Brain pericyte (primary cell): ENCODE results near the gene TTC14.
"Not testable (repeated sequence)": the region's sequence is repeated elsewhere in the genome, so short reads cannot be mapped to it uniquely, and the experiment has no call there.

Experiments used
- DNase-seq: peaks from one replicate; pipeline ENCODE4 v3.0.0-alpha.2; 2012; ENCODE audit warnings: low read depth, low spot score

Gene TTC14, protein sequence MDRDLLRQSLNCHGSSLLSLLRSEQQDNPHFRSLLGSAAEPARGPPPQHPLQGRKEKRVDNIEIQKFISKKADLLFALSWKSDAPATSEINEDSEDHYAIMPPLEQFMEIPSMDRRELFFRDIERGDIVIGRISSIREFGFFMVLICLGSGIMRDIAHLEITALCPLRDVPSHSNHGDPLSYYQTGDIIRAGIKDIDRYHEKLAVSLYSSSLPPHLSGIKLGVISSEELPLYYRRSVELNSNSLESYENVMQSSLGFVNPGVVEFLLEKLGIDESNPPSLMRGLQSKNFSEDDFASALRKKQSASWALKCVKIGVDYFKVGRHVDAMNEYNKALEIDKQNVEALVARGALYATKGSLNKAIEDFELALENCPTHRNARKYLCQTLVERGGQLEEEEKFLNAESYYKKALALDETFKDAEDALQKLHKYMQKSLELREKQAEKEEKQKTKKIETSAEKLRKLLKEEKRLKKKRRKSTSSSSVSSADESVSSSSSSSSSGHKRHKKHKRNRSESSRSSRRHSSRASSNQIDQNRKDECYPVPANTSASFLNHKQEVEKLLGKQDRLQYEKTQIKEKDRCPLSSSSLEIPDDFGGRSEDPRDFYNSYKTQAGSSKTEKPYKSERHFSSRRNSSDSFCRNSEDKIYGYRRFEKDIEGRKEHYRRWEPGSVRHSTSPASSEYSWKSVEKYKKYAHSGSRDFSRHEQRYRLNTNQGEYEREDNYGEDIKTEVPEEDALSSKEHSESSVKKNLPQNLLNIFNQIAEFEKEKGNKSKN

DNA sequence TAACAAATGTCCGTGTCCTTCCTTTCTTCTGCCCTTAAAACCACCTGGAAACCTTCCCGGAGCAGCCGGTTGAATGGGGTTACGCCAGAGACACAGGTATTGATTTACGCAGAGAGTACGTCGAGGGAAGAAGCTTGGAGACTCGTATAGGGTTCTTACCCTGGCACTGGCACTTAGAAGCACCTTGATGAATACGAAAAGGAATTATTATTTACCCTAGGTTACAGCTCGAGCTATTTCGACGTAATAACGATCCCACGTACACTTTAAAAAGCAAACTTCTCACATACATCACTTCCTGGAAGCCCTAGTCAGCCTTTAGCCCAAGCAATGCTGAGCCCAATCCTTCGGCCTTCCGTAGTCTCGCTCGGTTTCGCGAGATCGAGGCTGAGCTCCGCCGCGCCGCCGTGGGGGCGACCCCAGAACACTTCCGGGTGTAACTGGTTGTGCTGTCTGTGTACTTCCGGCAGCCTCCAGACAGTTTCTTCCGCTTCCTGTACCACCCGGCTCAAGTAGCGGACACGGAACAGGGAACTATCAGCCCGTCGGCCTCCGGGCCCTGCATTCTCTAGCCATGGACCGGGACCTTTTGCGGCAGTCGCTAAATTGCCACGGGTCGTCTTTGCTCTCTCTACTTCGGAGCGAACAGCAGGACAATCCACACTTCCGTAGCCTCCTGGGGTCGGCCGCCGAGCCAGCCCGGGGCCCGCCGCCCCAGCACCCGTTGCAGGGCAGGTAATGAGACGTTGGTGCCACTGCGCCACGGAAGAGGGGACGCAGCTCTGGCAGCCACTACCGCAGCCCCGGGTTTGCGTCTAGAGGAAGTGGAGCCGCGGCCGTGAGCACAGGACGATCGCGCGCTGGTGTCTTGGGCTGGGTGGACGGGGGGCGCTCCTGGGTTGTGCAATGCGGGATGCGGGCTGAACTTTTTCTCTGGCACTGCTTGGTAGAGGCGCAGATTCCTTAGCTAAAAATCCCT lies at the start of gene TTC14:
Gene TTC14, plus strand, starts transcription at position 476 of the 979 bp plus-strand sequence. Its CDS starts 99 bp downstream, at position 575.
- DNase-seq = peak; percentile 92

DNA sequence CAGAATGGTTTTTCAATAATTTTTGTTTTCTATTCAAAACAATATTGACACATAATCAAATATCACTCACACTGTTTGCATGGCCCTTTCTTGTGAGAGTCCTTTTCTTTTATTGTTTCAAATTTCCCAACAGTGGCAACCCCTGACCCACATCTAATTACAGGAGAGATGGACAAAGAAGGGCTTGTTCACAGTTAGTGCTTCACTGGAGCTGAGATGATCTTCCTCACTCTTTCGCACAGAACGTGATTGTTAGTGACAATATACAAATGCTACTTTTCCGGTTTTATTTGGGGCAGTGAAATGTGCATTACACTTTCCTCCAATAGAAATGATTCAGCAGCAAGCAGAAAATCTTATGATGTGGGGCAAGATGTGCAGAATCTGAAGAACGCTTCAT lies 38.6 kb upstream of the TTC14 start:
- DNase-seq = no peak

DNA sequence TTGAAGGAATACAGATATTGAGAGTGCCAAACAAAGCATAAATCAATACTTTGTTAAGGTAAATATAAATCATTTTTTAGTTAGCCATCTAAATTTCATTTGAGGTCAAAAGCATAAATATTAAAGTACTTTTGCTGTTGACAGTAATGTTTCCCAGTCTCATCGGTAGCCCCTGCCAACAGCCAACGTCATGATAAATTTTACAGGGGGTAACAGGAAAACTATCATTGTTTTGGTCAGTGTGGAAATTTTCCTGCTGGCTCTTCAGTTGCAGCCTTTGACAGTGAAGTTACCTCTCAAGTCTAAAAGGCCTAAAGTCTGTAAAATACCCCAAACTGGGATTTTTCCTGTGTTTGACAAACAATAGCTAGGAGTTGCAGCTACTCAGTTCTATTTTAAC lies 37.3 kb upstream of the TTC14 start:
- DNase-seq = no peak

DNA sequence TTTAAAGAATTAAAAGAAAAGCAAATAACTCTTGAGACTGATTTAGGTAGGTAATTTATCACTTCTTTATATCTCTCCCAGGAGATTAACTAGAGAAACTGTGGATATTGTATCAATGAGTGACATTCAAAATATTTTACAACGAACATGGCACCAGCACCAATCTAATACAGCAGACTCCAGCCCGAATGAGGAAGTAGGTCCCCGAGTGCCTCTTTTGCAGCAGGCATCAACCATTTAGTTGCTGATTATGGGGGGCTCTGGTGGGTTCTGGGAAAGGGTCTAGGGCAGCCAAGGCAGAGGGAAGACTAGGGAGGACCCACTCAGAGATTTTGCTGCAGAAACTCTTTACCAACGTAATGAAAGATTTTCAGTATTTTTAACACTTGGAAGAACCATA lies 31.7 kb upstream of the TTC14 start:
- no peak for DNase-seq

DNA sequence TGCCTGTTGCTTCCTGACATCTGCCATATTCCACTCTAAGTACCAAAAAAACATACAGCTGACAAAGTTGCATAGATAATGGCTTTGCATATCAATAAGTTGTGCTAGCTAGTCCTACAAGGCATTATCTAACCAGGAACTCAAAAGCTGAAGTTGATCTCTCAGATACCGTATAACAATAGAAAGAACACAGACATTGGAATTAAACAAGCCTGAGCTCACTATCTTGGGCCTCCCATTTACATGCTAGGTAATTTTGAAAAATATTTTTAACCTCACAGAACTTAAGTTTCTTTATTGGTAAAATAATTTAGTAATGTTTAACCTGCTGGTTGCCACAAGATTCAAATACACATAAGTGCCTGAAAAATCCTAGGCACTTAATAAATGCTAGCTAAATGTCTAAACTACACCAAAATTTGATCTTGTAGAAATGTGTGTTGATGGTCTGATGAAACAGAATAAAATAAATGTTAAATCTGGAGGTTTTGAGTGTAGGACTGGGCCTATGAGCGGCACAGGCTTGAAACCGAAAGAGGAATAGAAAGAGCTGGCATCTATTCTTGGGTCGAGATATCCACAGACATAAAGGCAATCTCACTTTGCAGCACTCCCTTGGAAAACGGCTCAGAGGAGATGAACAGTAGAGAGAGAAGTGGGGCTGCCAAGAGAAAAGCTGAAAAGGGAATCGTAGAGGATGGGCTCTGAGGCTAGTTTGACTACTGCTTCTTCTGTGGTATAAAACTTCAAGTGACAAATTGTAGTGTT lies 29.9 kb upstream of the TTC14 start:
- no peak for DNase-seq

DNA sequence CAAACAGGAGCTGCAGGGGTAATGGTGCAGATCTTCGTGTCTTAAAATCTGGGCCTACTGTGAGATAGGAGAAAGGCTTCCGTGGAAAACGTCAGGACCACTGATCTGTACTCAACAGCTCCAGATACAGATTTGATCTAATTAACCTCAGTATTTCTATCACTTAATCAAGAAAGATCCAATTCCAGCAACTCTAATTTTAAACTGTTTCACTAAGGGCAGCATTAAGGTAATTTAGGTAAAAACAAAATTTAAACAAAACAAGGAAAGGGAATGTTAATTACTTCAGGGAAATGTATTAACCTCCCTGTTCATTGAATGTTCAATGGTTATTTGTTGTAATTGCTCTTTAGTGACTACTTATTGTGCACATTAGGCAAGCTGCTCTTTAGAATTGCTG lies 26.4 kb upstream of the TTC14 start:
- DNase-seq = no peak

DNA sequence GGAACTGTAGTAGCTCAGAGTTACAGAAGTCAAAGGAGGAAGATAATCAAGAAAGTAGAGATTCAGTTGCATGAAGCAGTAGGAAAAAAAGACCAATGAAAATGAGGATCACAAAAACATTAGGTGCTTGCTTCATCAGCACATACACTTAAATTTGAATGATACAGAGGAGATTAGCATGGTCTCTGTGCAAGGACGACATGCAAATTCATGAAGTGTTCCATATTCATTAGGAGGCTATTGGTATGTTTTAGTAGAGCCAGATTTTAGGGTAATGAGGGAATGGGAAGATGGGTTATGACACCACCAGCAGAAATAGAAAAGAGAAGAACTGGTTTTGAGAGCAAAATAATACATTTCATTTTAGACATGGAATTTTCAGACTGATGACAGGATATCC lies 21.0 kb upstream of the TTC14 start:
- DNase-seq = no peak

DNA sequence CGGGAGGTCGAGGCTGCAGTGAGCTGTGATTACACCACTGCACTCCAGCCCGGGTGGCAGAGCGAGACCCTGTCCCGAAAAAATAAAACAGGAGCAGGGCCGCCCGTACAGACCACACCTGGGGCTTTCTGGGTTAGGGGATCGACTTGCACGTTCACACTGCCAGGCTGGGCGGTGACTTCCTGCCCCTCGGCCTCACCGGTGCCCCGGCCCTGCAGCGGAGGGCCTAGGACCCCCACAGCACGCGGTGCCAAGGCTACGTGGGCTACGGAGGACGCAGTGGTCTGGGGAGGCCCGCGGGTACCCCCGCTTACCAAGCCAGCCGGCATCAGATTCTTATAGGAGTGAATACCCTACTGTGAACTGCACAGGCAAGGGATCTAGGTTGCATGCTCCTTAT lies 11.6 kb upstream of the TTC14 start:
- DNase-seq = no peak

DNA sequence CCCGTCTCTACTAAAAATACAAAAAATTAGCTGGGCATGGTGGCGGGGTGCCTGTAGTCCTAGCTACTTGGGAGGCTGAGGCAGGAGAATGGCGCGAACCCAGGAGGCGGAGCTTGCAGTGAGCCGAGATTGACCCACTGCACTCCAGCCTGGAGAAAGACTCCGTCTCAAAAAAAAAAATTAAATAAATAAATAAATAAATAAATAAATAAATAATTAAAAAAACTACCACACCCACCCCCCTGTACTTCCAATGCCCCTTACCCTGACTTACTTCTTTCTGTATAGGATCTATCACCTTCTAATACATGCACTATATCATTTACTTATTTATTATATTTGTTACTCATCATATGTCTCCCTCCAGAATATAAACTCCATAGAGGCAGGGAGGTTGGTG lies 8.3 kb upstream of the TTC14 start:
- DNase-seq = not testable (repeated sequence)

DNA sequence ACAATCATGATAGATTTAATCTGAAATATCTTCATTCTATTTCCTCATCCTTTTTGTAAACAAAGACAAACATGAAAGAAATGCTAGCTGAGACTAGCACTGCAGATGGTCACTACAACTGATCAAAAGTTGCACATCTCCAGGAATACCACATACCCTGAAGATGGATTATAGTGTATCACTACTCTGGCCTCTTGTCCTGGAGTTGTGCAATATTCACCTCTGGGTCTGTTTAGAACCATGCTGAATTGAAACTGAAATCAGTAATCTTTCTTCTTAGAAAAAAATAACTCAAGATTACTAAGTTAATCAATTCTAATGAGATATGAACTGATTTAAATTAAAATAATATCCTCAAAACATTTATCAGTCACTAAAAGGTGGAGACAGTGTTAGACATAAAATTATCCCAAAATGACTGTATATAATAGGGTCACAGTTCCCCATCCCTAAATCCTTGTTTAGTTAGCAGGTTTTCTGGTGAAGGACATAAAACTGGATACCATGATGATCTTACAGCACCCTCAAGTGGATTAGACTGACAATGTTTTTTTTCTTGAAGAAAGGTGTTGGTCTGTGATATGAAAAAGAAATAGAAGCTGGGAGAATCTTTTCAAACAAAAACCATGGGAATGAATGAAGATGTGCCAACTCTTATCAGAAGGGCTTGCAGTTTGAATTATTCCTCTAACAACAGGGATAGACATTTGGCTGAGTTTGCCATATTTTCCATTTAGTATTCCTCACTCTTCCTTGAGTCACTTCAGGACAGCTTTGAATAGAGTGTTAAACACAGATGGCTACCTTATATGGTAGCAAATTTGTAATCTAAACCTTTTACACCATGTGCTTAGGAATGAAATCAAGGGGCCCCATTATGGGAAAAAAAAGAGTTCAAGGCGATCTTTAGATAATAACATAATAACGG lies 7.1 kb upstream of the TTC14 start:
- DNase-seq = no peak

DNA sequence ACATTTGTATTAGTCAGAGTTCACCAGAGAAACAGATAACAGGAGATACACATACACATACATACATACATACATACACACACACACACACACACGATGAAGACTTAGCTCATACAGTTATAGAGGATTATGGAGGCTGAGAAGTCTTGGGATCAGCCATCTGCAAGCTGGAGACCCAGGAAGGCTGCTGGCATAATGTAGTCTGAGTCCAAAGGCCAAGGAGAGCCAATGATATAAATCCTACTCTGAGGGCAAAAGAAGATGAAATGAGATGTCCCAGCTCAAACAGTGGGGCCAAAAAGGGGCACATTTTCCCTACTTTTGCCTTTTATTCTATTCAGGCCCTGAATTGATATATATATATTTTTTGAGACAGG lies 6.4 kb upstream of the TTC14 start:
- no peak for DNase-seq

DNA sequence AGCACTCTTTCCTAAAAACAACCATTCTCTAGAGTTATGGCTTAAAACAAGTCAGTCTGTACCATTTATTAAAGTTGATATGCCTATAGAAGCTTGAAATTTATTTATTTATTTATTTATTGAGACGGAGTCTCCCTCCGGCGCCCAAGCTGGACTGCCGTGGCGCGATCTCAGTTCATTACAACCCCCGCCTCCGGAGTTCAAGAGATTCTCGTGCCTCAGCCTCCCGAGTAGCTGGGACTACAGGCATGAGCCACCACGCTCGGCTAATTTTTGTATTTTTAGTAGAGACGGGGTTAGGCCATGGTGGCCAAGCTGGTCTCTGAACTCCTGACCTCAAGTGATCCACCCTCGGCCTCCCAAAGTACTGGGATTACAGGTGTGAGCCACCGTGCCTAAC lies 1.5 kb upstream of the TTC14 start:
- DNase-seq = no peak

DNA sequence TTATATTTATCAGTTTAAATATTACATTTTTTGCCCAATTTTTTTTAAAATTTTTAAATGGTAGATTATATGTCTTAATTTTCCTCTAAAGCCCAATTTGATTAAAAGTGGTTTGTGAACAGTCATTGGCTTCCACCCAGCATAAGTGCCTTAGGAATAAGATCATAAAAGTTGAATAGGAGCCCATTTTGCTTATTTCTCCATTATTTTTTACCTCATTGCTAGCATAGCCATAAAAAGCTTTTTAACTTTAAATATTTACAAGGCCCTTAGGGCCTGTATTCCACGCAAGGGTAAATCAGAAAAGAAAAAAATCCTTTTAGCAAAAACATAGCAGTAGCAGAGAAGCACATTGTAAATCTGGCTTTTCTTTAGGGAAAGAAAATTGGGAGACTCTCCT lies 9.0 kb downstream of the TTC14 start:
- no peak for DNase-seq

DNA sequence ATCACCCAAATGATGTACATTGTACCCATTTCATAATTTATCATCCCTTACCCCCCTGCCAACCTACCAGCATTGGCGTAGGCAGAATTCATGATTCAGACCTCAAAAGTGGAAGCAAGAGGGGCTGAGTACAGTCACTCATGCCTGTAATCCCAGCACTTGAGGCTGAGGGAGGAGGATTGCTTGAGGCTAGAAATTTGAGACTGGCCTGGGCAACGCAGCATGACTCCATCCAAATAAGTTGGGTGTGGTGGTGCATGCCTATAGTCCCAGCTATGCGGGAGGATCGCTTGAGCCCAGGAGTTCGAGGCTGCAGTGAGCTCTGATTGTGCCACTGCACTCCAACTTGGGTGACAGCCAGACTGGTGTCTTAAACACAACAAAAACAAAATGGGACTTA lies 10.4 kb downstream of the TTC14 start:
- no peak for DNase-seq

DNA sequence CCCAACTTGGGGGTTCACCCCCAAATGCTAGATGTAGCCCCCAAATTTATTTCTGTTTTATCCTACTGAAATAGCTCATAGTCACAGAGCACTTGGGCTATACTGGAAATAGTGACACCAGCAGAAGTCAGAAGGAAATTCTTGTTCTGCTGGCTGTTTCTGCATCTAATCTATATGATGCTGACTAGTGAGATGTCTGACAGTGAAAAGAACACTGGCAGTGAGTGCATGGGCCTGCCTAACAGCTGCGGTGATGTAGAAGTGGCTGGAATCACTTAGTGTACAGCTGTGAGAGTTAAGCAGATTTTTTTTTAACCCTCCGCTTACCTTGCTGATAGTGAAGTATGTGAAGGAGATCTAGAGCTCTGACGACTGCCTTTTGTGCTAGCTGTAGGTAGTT lies 14.0 kb downstream of the TTC14 start:
- no peak for DNase-seq

DNA sequence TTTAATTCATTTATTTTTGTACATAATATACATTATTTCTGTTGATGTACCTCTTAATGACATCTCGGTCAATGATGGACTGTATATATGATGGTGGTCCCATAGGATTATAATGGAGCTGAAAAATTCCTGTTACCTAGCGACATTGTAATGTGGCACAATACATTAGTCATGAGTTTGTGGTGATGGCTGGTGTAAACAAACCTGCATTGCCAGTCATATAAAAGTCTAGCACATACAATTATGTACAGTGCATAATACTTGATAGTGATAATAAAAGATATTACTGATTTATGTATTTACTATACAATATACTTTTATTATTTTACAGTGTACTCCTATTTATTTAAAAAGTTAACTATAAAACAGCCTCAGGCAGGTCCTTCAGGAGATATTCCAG lies 15.1 kb downstream of the TTC14 start:
- no peak for DNase-seq

DNA sequence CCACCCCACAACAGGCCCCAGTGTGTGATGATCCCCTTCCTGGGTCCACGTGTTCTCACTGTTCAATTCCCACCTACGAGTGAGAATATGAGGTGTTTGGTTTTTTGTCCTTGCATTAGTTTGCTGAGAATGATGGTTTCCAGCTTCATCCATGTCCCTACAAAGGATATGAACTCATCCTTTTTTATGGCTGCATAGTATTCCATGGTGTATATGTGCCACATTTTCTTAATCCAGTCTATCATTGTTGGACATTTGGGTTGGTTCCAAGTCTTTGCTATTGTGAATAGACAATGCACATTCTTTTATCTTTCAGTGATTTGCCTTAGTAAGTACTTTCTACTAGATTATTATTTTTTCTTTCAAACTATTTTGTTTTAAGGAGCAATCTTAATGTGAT lies 16.6 kb downstream of the TTC14 start:
- DNase-seq = not testable (repeated sequence)

DNA sequence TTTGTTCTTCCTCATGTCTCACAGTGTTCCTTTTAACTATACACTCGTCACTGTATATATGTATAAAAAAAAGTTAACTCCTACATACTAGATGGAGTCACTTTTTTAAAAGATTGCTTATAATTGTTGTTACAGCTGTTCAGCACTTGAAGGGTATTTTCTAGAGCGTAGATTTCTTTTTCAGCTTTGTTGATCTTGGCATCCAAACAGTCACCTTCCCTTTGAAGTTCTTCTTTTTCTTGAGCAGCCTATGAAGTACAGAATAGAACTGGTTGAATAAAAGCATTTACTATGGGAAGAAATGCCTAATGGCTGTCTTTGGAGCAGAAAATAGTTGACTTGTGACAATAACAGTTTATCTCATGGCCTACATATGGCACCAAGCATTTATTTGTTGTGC lies 17.8 kb downstream of the TTC14 start:
- DNase-seq = peak; percentile 47

DNA sequence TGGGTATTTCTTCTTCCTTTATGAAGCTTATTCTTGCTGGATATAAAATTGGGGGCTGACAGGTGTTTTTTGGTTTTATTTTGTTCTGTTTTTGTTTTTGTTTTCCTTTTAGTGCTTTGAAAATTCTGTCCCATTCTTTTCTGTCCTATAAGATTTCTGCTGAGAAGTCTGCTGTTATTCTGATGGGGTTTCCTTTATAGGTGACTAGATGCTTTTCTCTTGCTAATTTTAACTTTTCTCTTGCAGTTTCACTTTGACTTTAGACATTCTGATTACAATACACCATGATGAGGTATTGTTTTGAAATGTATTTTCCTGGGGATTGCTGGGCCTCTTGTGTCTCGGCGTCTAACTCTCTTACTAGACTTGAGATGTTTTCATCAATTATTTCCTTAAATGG lies 22.8 kb downstream of the TTC14 start:
- no peak for DNase-seq

DNA sequence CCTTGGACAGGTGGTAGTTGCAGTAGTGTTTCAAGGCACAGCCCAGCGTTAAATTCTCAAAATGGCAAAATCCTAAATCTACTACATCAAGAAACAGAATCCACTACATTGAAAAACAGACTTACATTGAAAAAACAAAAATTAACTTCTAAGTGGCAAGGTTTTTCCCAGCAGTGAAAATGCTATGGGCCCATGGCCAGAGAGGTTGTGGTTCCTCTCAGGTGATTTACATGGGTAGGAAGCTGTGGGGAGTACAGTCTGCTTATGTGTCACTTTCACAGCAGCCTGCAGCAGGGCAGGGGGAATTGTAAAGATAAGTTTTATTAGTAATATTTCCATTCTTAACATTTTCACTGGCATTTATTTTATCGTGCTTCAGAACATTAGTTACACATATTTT lies 24.9 kb downstream of the TTC14 start:
- no peak for DNase-seq
